PC-3 (cell line): Measurements from ENCODE around the gene HENMT1. TPM values are rescaled to one million over a fixed set of nuclear protein-coding genes. Genes with fewer than 3 reads are reported as not detected.

Experiments
- ATAC-seq: fragments of 200-7000 bp; cut with Tn5 transposase; 2 replicates; pipeline ENCODE4 v1.9.1; 2020; ENCODE audit warnings: mild to moderate bottlenecking, moderate library complexity
- BruUV-seq: library from RNA; stranded (reverse); fragments of 400-500 nt; replicated peaks from 2 replicates; lab custom pipeline; 2021; lab: Mats Ljungman, UMichigan
- CTCF ChIA-PET: fragments of 300-600 bp; sonication (Branson Sonifier 250); formaldehyde crosslinking; loops from one replicate; lab custom pipeline; 2022; ENCODE audit warnings: antibody characterized with exemption; lab: Charles Lee
- POLR2A ChIA-PET: fragments of 300-600 bp; sonication (Branson Sonifier 250); formaldehyde crosslinking; loops from one replicate; lab custom pipeline; 2022; ENCODE audit warnings: antibody characterized with exemption; ENCODE audit not compliant: unreplicated experiment; lab: Charles Lee
- DNase-seq: peaks from one replicate; pipeline ENCODE4 v3.0.0-alpha.2; 2015
- H2AFZ ChIP-seq: fragments of 300-600 bp; sonication (generic); 2 replicates; pipeline ENCODE4 v1.6.0; 2016; ENCODE audit warnings: antibody characterized with exemption, low read length
- H3F3A ChIP-seq: fragments of 300-600 bp; sonication (generic); one replicate; pipeline ENCODE4 v1.6.0; 2017; ENCODE audit warnings: antibody characterized with exemption, low read length, control low read depth, mild to moderate bottlenecking; ENCODE audit not compliant: unreplicated experiment
- H3K27ac ChIP-seq: fragments of 300-600 bp; sonication (generic); 2 replicates; pipeline ENCODE4 v1.5.1; 2016; ENCODE audit warnings: mild to moderate bottlenecking, low read length
- H3K27me3 ChIP-seq: fragments of 300-600 bp; sonication (generic); 2 replicates; pipeline ENCODE4 v1.6.1; 2016; ENCODE audit warnings: low read length, mixed read lengths
- H3K36me3 ChIP-seq: fragments of 300-600 bp; sonication (generic); 2 replicates; pipeline ENCODE4 v1.6.1; 2016; ENCODE audit warnings: low read depth, mixed run types, low read length, mixed read lengths
- H3K4me1 ChIP-seq: fragments of 300-600 bp; sonication (generic); 2 replicates; pipeline ENCODE4 v1.5.1; 2016; ENCODE audit warnings: low read length; ENCODE audit not compliant: insufficient read depth
- H3K4me2 ChIP-seq: fragments of 300-600 bp; sonication (generic); 2 replicates; pipeline ENCODE4 v1.6.0; 2016; ENCODE audit warnings: low read length
- H3K4me3 ChIP-seq: fragments of 300-600 bp; sonication (generic); 2 replicates; pipeline ENCODE4 v1.5.1; 2016; ENCODE audit warnings: mild to moderate bottlenecking, low read length, mixed read lengths
- H3K79me2 ChIP-seq: fragments of 300-600 bp; sonication (generic); 2 replicates; pipeline ENCODE4 v1.6.1; 2017; ENCODE audit warnings: low read length, mixed read lengths
- H3K9ac ChIP-seq: fragments of 300-600 bp; sonication (generic); 2 replicates; pipeline ENCODE4 v1.6.0; 2016; ENCODE audit warnings: mild to moderate bottlenecking, low read length
- H3K9me2 ChIP-seq: fragments of 300-600 bp; sonication (generic); replicated peaks from 2 replicates; pipeline ENCODE4 v1.6.1; 2016; ENCODE audit warnings: mixed run types, low read length, mixed read lengths
- H3K9me3 ChIP-seq: fragments of 300-600 bp; sonication (generic); 2 replicates; pipeline ENCODE4 v1.6.1; 2016; ENCODE audit warnings: low read length, mixed read lengths
- H4K20me1 ChIP-seq: fragments of 300-600 bp; sonication (generic); 2 replicates; pipeline ENCODE4 v1.6.1; 2016; ENCODE audit warnings: low read length, mixed read lengths
- EZH2 ChIP-seq: fragments of 300-600 bp; sonication (generic); IDR thresholded peaks from one replicate; pipeline ENCODE4 v1.6.1; 2017; ENCODE audit warnings: antibody characterized with exemption, mild to moderate bottlenecking, low read length; ENCODE audit not compliant: unreplicated experiment
- EZH2phosphoT487 ChIP-seq: fragments of 300-600 bp; sonication (generic); IDR thresholded peaks from 2 replicates; pipeline ENCODE4 v1.6.1; 2018; ENCODE audit warnings: mild to moderate bottlenecking, antibody characterized with exemption, low read length, borderline replicate concordance
- intact Hi-C: fragments of 100-400 bp; cut with micrococcal nuclease; formaldehyde crosslinking; loops from 2 replicates; pipeline ENCODE4 v1.9.0; 2023
- total RNA-seq: library from RNA; depleted of rRNA; stranded (reverse); fragments of >200 nt; gene quantifications from 2 replicates; pipeline ENCODE4 v1.2.3, GENCODE V29; 2014
- TF ChIP-seq, protein P1 (sequence below): fragments of 300-600 bp; sonication (generic); conservative IDR thresholded peaks from 2 replicates; pipeline ENCODE4 v1.5.1; 2017; ENCODE audit warnings: antibody characterized with exemption, low read depth, mild to moderate bottlenecking, low read length

HENMT1 gene
- total RNA-seq, 1 experiment from 2014 or later = 1.3 TPM

GRCh38 chr1:108665771-108666170 lies 4.9 kb upstream of the HENMT1 start:
- intact Hi-C loops = no loop called here
- no peak overlapping the region for H2AFZ ChIP-seq
- H3K9me3 ChIP-seq = no peaks in the 10 kb centered on the region
- no TSS peak for BruUV-seq
- no peak overlapping the region for H3K4me3 ChIP-seq
- ATAC-seq = no peak
- no peak overlapping the region for H3K4me2 ChIP-seq
- CTCF ChIA-PET = no interaction called here
- H3F3A ChIP-seq = no peaks in the 10 kb centered on the region
- DNase-seq = no peak
- H3K36me3 ChIP-seq = no peaks in the 10 kb centered on the region
- TF ChIP-seq EZH2 = no peak
- TF ChIP-seq, protein P1, sequence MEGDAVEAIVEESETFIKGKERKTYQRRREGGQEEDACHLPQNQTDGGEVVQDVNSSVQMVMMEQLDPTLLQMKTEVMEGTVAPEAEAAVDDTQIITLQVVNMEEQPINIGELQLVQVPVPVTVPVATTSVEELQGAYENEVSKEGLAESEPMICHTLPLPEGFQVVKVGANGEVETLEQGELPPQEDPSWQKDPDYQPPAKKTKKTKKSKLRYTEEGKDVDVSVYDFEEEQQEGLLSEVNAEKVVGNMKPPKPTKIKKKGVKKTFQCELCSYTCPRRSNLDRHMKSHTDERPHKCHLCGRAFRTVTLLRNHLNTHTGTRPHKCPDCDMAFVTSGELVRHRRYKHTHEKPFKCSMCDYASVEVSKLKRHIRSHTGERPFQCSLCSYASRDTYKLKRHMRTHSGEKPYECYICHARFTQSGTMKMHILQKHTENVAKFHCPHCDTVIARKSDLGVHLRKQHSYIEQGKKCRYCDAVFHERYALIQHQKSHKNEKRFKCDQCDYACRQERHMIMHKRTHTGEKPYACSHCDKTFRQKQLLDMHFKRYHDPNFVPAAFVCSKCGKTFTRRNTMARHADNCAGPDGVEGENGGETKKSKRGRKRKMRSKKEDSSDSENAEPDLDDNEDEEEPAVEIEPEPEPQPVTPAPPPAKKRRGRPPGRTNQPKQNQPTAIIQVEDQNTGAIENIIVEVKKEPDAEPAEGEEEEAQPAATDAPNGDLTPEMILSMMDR = no peak
- TF ChIP-seq EZH2phosphoT487 = no peak
- no peaks in the 10 kb centered on the region for H4K20me1 ChIP-seq
- no peaks in the 10 kb centered on the region for H3K4me1 ChIP-seq
- H3K9ac ChIP-seq = no peak overlapping the region
- no peak overlapping the region for H3K27ac ChIP-seq
- H3K9me2 ChIP-seq = no peaks in the 10 kb centered on the region
- POLR2A ChIA-PET = interaction anchor here (0.7 kb wide), 1 partner anchor 226 kb away, joined by 7 read pairs; no protein-coding TSS in a partner anchor
- H3K27me3 ChIP-seq = no peaks in the 10 kb centered on the region
- no peaks in the 10 kb centered on the region for H3K79me2 ChIP-seq

DNA sequence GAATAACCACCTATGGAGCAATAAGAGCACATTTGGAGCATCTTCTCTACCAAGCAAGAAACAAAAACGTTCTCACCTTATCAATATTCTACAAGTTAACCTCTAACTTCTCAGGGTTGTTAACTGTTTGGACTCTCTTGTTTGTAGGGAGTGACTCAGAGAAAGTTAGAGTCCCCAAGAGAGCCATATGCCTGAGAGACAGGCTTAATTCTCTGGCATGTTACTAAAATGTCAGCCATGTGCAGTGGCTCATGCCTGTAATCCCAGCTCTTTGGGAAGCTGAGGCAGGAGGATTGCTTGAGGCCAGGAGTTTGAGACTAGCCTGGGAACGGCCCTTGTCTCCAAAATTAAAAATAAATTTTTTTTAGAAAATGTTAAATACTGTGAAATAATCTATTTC lies 4.2 kb upstream of the HENMT1 start:
- H3K9ac ChIP-seq = no peak overlapping the region
- no peak overlapping the region for H3K4me2 ChIP-seq
- H3K36me3 ChIP-seq = no peaks in the 10 kb centered on the region
- ATAC-seq = no peak
- intact Hi-C loops = no loop called here
- no peaks in the 10 kb centered on the region for H3K4me1 ChIP-seq
- H3K79me2 ChIP-seq = no peaks in the 10 kb centered on the region
- H3K4me3 ChIP-seq = no peak overlapping the region
- no peak overlapping the region for H2AFZ ChIP-seq
- POLR2A ChIA-PET = interaction anchor here (0.7 kb wide), 1 partner anchor 227 kb away, joined by 7 read pairs; no protein-coding TSS in a partner anchor
- H4K20me1 ChIP-seq = no peaks in the 10 kb centered on the region
- no peak for DNase-seq
- no peaks in the 10 kb centered on the region for H3K27me3 ChIP-seq
- H3K9me3 ChIP-seq = no peaks in the 10 kb centered on the region
- TF ChIP-seq, protein P1 = no peak
- no peak overlapping the region for H3K27ac ChIP-seq
- CTCF ChIA-PET = no interaction called here
- no peaks in the 10 kb centered on the region for H3K9me2 ChIP-seq
- no TSS peak for BruUV-seq
- H3F3A ChIP-seq = no peaks in the 10 kb centered on the region

GRCh38 chr1:108664481-108664880 lies 3.6 kb upstream of the HENMT1 start:
- H3K4me3 ChIP-seq = no peak overlapping the region
- no peak overlapping the region for H3K9ac ChIP-seq
- no peak overlapping the region for H2AFZ ChIP-seq
- no peaks in the 10 kb centered on the region for H3K79me2 ChIP-seq
- H3K36me3 ChIP-seq = no peaks in the 10 kb centered on the region
- no peaks in the 10 kb centered on the region for H3F3A ChIP-seq
- no peaks in the 10 kb centered on the region for H3K4me1 ChIP-seq
- H3K27ac ChIP-seq = no peak overlapping the region
- H3K9me2 ChIP-seq = no peaks in the 10 kb centered on the region
- ATAC-seq (no peak), DNase-seq (no peak)
- H3K27me3 ChIP-seq = no peaks in the 10 kb centered on the region
- no peak overlapping the region for H3K4me2 ChIP-seq
- POLR2A ChIA-PET = no interaction called here
- no peak for TF ChIP-seq EZH2
- TF ChIP-seq EZH2phosphoT487 = no peak
- TF ChIP-seq, protein P1 = no peak
- CTCF ChIA-PET = no interaction called here
- H4K20me1 ChIP-seq = no peaks in the 10 kb centered on the region
- intact Hi-C loops = no loop called here
- no TSS peak for BruUV-seq
- H3K9me3 ChIP-seq = no peaks in the 10 kb centered on the region
